CD14-positive monocyte (primary cell): Measurements from ENCODE around the gene PLEK2. TPM values are rescaled to one million over a fixed set of nuclear protein-coding genes. Genes with fewer than 3 reads are reported as not detected.
"Not testable (repeated sequence)": the region's sequence is repeated elsewhere in the genome, so short reads cannot be mapped to it uniquely, and the experiment has no call there.

Source experiments
- DNase-seq, 3 donors: peaks; one replicate each; pipeline ENCODE4 v3.0.0-alpha.2; 2011 to 2022
- H2AFZ ChIP-seq: 2 replicates; pipeline ENCODE4 v1.6.0; 2012; ENCODE audit warnings: mild to moderate bottlenecking, low read depth, low read length, inconsistent platforms; ENCODE audit not compliant: insufficient read depth, poor library complexity, severe bottlenecking
- H3K27ac ChIP-seq, 2 donors: 1 replicate in 1 of 2; 2 replicates in 1 of 2; pipeline ENCODE4 v1.5.1; 2012 to 2013; ENCODE audit warnings: low read length in 2 of 2, control low read depth in 1 of 2, inconsistent platforms in 1 of 2, low read depth in 1 of 2, mild to moderate bottlenecking in 1 of 2
- H3K27me3 ChIP-seq, 2 donors: one replicate each; pipeline versions ENCODE4 v1.6.0 to v1.6.1; 2011 to 2013; ENCODE audit warnings: low read length in 2 of 2; ENCODE audit not compliant: control insufficient read depth in 2 of 2, insufficient read depth in 2 of 2
- H3K36me3 ChIP-seq, 2 donors: replicated peaks in 1 of 2; 1 replicate in 1 of 2; 2 replicates in 1 of 2; pipeline versions ENCODE4 v1.5.1 to v1.6.1; 2012 to 2013; ENCODE audit warnings: low read length in 2 of 2, control low read depth in 1 of 2, inconsistent platforms in 1 of 2, mild to moderate bottlenecking in 1 of 2; ENCODE audit not compliant: insufficient read depth in 2 of 2, control insufficient read depth in 1 of 2
- H3K4me1 ChIP-seq, 2 donors: 1 replicate in 1 of 2; 2 replicates in 1 of 2; pipeline versions ENCODE4 v1.5.1 to v1.6.1; 2012 to 2013; ENCODE audit warnings: low read length in 2 of 2, control low read depth in 1 of 2, inconsistent platforms in 1 of 2, mild to moderate bottlenecking in 1 of 2, moderate library complexity in 1 of 2; ENCODE audit not compliant: insufficient read depth in 2 of 2, control insufficient read depth in 1 of 2
- H3K4me2 ChIP-seq: replicated peaks from 2 replicates; pipeline ENCODE3; 2012; ENCODE audit warnings: low read length, moderate library complexity, mild to moderate bottlenecking; ENCODE audit not compliant: poor library complexity, severe bottlenecking; ENCODE audit errors: extremely low read depth
- H3K4me3 ChIP-seq, 3 experiments: fragments of 200-600 bp in 1 of 3; sonication (generic) in 1 of 3; replicated peaks in 1 of 3; 1 replicate in 2 of 3; 2 replicates in 1 of 3; pipeline ENCODE4 v1.5.1; 2011 to 2013; ENCODE audit warnings: low read length in 3 of 3, mild to moderate bottlenecking in 3 of 3, control low read depth in 2 of 3, low read depth in 2 of 3, inconsistent platforms in 1 of 3, moderate library complexity in 1 of 3
- H3K79me2 ChIP-seq: 2 replicates; pipeline ENCODE4 v1.6.0; 2012; ENCODE audit warnings: mild to moderate bottlenecking, control low read depth, inconsistent platforms, low read length, moderate library complexity; ENCODE audit not compliant: insufficient read depth
- H3K9ac ChIP-seq: 2 replicates; pipeline ENCODE4 v1.6.0; 2017; ENCODE audit warnings: low read length, mild to moderate bottlenecking; ENCODE audit not compliant: insufficient read depth, poor library complexity, severe bottlenecking
- H3K9me3 ChIP-seq, 2 donors: replicated peaks in 1 of 2; 1 replicate in 1 of 2; 2 replicates in 1 of 2; pipeline versions ENCODE4 v1.5.1 to v1.6.1; 2012 to 2013; ENCODE audit warnings: low read length in 2 of 2, control low read depth in 1 of 2; ENCODE audit not compliant: control insufficient read depth in 1 of 2, insufficient read depth in 1 of 2
- H4K20me1 ChIP-seq: 2 replicates; pipeline ENCODE4 v1.6.0; 2012; ENCODE audit warnings: mild to moderate bottlenecking, low read length, control low read depth, moderate library complexity; ENCODE audit not compliant: insufficient read depth
- H3K27ac Mint-ChIP-seq, 7 donors: one replicate each; pipeline ENCODE4 v1.8.0; 2020; ENCODE audit warnings: mild to moderate bottlenecking in 7 of 7, mixed read lengths in 7 of 7, moderate library complexity in 6 of 7, inconsistent platforms in 2 of 7
- H3K27me3 Mint-ChIP-seq, 3 donors: one replicate each; pipeline ENCODE4 v1.8.0; 2021 to 2022; ENCODE audit warnings: low read depth in 3 of 3, mild to moderate bottlenecking in 3 of 3, mixed read lengths in 3 of 3, moderate library complexity in 3 of 3, inconsistent platforms in 1 of 3
- H3K36me3 Mint-ChIP-seq, 2 donors: one replicate each; pipeline ENCODE4 v1.8.0; 2020; ENCODE audit warnings: mixed read lengths in 2 of 2, inconsistent platforms in 1 of 2, mild to moderate bottlenecking in 1 of 2
- H3K4me1 Mint-ChIP-seq: one replicate; pipeline ENCODE4 v1.8.0; 2020; ENCODE audit warnings: mild to moderate bottlenecking, mixed read lengths
- H3K4me3 Mint-ChIP-seq, 2 donors: one replicate each; pipeline ENCODE4 v1.8.0; 2020; ENCODE audit warnings: mild to moderate bottlenecking in 2 of 2, mixed read lengths in 2 of 2, moderate library complexity in 1 of 2
- H3K9me3 Mint-ChIP-seq, 7 donors: one replicate each; pipeline ENCODE4 v1.8.0; 2020 to 2022; ENCODE audit warnings: mixed read lengths in 7 of 7, mild to moderate bottlenecking in 6 of 7, moderate library complexity in 6 of 7, inconsistent platforms in 2 of 7
- CTCF ChIP-seq: fragments of 200-600 bp; IDR thresholded peaks from one replicate; pipeline ENCODE4 v1.8.0; 2022; ENCODE audit warnings: antibody characterized with exemption, mild to moderate bottlenecking
- WGBS: methylation state at CpG from one replicate; pipeline ENCODE4 v1.1.5; 2013; ENCODE audit warnings: missing lambda C conversion rate; ENCODE audit not compliant: insufficient coverage; 5-methylcytosine and 5-hydroxymethylcytosine counted together
- intact Hi-C, 2 donors: fragments of 100-400 bp; cut with micrococcal nuclease; formaldehyde crosslinking; loops; one replicate each; pipeline versions ENCODE4 v1.15.0 to v1.15.1; 2023
- polyA plus RNA-seq, 3 donors: library from polyadenylated mRNA; depleted of rRNA in 1 of 3; unstranded in 2 of 3; stranded (reverse) in 1 of 3; fragments of 300-500 nt in 2 of 3; fragments of >200 nt in 1 of 3; fragmentation: Illumina TruSeq in 2 of 3; gene quantifications; 1 replicate in 2 of 3; 2 replicates in 1 of 3; pipeline ENCODE4 v1.2.3, GENCODE V29; 2012 to 2021
- small RNA-seq: library from RNA; depleted of rRNA; stranded (forward); fragments of <200 nt; gene quantifications from one replicate; pipeline ENCODE3, GENCODE V24; 2012; ENCODE audit warnings: low read depth; ENCODE audit not compliant: insufficient read length

Gene PLEK2
- polyA plus RNA-seq, 3 donors, result 0.20 TPM; not detected in 2

- peaks cover 79 to 84% of the 10 kb centered on the region in 2 donors for H3K36me3 ChIP-seq
Observed at GRCh38 chr14:67343601-67344230, 68.2 kb downstream of the PLEK2 start.

GRCh38 chr14:67341231-67341630 is 70.7 kb downstream of the PLEK2 start:
- H2AFZ ChIP-seq, H3K27me3 Mint-ChIP-seq, H3K4me1 ChIP-seq, H3K27me3 ChIP-seq, H3K4me3 Mint-ChIP-seq, intact Hi-C loops, H3K9me3 Mint-ChIP-seq, H3K4me1 Mint-ChIP-seq, H4K20me1 ChIP-seq, H3K9me3 ChIP-seq, H3K79me2 ChIP-seq, H3K27ac Mint-ChIP-seq, H3K4me3 ChIP-seq, H3K9ac ChIP-seq, H3K27ac ChIP-seq, H3K4me2 ChIP-seq, DNase-seq: not testable (repeated sequence)
- 100% methylated on average over 4 of the region's 31 CpGs for WGBS
- peaks cover 79 to 84% of the 10 kb centered on the region in 2 donors for H3K36me3 ChIP-seq
- H3K36me3 Mint-ChIP-seq, result peaks cover 71 to 88% of the 10 kb centered on the region in 2 donors

More at GRCh38 chr14:67343601-67344230, 68.2 kb downstream of the PLEK2 start:
- H3K79me2 ChIP-seq, result no peaks in the 10 kb centered on the region
- H3K27ac ChIP-seq, result no peak overlapping the region
- H3K27ac Mint-ChIP-seq, result peak overlapping the region in 1 of 7 donors; percentile 26
- H2AFZ ChIP-seq, result no peak overlapping the region
- no peak for TF ChIP-seq CTCF
- H3K27me3 Mint-ChIP-seq, result peaks cover 0 to 2% (median 1%) of the 10 kb centered on the region in 3 donors
- intact Hi-C loops, result no loop called here
- no peak overlapping the region for H3K4me3 Mint-ChIP-seq
- no peaks in the 10 kb centered on the region for H4K20me1 ChIP-seq
- WGBS, result no CpG with 5 or more reads among the region's 4 CpGs
- no peaks in the 10 kb centered on the region for H3K27me3 ChIP-seq
- no peaks in the 10 kb centered on the region for H3K4me1 ChIP-seq
- peaks cover 0 to 5% (median 0%) of the 10 kb centered on the region in 7 donors for H3K9me3 Mint-ChIP-seq
- H3K36me3 Mint-ChIP-seq, result peaks cover 68 to 92% of the 10 kb centered on the region in 2 donors
- no peak overlapping the region for H3K9ac ChIP-seq
- no peak overlapping the region for H3K4me3 ChIP-seq
- DNase-seq, result no peak
- no peak overlapping the region for H3K4me2 ChIP-seq
- H3K4me1 Mint-ChIP-seq, result no peaks in the 10 kb centered on the region
- H3K9me3 ChIP-seq, result no peaks in the 10 kb centered on the region

Small RNAs within 50 kb of the gene (small RNA-seq; reads per million reads assigned to genes)
- not detected for gene MIR5694
- not detected for gene RF00019

Other genes starting within 250 kb of the PLEK2 start
- gene GARIN2, start 222.7 kb downstream of the PLEK2 start, polyA plus RNA-seq, result not detected
- 1 to 10 TPM in 2 of 3 donors, under 1 TPM in 1; 0.95 to 2.0 (median 2.0) TPM for gene PALS1, start 170.7 kb downstream of the PLEK2 start, polyA plus RNA-seq
- gene ATP6V1D, start 52.4 kb downstream of the PLEK2 start, polyA plus RNA-seq, result 100 to 1,000 TPM in 1 of 3 donors, 10 to 100 TPM in 2; 18.4 to 122 (median 94.1) TPM
- gene EIF2S1, start 51.8 kb downstream of the PLEK2 start, polyA plus RNA-seq, result 100 to 1,000 TPM in 2 of 3 donors, 10 to 100 TPM in 1; 21.9 to 111 (median 110) TPM
- 10 to 100 TPM; 10.2 to 18.7 (median 17.3) TPM for gene TMEM229B, start 76.6 kb upstream of the PLEK2 start, polyA plus RNA-seq
- under 1 TPM in 1 of 3 donors, not detected in 2; 0.23 TPM for gene PLEKHH1, start 121.1 kb upstream of the PLEK2 start, polyA plus RNA-seq
- 10 to 100 TPM; 14.6 to 35.5 (median 18.0) TPM for gene PIGH, start 188.1 kb upstream of the PLEK2 start, polyA plus RNA-seq
- gene ARG2, start 207.8 kb upstream of the PLEK2 start, polyA plus RNA-seq, result under 1 TPM; 0.13 to 0.46 (median 0.33) TPM